ENCODE results near the gene PRXL2A. TPM values are rescaled to one million over a fixed set of nuclear protein-coding genes. Genes with fewer than 3 reads are reported as not detected.
"Not testable (repeated sequence)": the region's sequence is repeated elsewhere in the genome, so short reads cannot be mapped to it uniquely, and the experiment has no call there.

The PRXL2A gene
- total RNA-seq, 1 experiment from 2014 or later, result not detected

DNA sequence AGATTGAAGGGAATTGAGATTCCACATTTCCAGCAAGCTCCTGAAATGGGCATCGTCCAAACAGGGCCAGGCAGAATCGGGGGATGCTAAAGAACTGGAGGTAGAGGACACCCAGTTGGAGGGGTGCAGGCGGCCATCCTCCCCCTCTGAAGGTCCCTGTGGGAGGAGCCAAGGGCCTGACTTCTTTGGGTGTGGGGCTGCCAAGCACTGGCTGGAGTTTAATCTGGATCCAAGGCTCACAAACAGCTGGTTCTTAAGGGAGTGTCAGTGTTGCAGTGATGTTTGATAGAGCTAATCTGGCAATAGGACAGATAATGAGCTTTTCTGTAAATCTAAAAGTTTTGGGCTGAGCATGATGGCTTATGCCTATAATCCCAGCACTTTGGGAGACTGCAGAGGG, 66.6 kb downstream of the PRXL2A start:
- no peak for DNase-seq (ENCODE audit: low read depth)

DNA sequence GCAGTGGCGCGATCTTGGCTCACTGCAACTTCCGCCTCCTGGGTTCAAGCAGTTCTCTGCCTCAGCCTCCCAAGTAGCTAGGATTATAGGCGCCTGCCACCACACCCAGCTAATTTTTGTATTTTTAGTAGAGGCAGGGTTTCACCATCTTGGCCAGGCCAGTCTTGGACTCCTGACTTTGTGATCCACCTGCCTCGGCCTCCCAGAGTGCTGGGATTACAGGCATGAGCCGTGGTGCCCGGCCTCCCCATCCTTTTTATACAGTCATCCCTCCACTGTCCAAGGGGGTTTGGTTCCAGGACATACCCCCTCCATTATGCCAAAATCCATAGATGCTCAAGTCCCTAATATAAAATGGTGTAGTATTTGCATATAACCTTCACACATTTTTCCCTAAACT, 67.3 kb downstream of the PRXL2A start:
- not testable (repeated sequence) for DNase-seq (ENCODE audit: low read depth)

GRCh38 chr10:80476685-80477084, 68.3 kb downstream of the PRXL2A start:
- no peak for DNase-seq (ENCODE audit: low read depth)

DNA sequence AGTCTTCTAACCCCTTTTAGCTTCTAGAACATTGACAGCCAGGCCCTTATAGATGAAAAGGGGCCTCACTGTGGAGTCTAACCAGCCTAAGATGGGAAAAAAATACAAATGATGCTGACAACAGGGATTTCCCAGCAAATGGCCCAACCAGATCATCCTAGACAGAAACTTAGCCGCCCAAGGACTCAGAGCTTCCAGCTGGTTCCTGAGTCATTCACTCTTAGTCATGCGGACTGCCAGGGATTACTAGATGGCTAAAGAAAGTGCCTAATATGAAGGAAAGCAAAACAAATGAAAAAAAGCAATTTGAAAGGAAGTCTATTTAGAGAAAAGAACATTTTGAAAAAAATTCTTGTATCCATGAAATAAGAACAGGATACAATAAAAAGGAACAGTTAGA, 69.5 kb downstream of the PRXL2A start:
- peak; percentile 89 for DNase-seq (ENCODE audit: low read depth)

GRCh38 chr10:80480373-80480772, 72.0 kb downstream of the PRXL2A start:
- not testable (repeated sequence) for DNase-seq (ENCODE audit: low read depth)

DNA sequence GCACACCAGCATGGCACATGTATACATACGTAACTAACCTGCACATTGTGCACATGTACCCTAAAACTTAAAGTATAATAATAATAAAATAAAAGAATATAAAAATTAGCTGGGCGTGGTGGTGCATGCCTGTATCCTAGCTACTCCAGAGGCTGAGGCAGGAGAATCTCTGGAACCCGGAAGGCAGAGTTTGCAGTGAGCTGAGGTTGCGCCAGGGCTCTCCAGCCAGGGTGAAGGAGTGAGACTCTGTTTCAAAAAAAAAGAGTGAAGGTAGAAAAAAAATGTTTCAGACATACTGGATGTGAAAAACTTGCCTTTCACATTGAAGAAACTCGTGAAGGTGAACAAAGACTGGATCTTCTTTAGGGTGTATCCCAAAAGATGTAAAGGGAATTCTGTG, 72.5 kb downstream of the PRXL2A start:
- DNase-seq (ENCODE audit: low read depth), result no peak

GRCh38 chr10:80484243-80484642, 75.9 kb downstream of the PRXL2A start:
- DNase-seq (ENCODE audit: low read depth), result no peak

GRCh38 chr10:80484676-80485075, 76.3 kb downstream of the PRXL2A start:
- no peak for DNase-seq (ENCODE audit: low read depth)

GRCh38 chr10:80485076-80485945, 77.0 kb downstream of the PRXL2A start:
- DNase-seq (ENCODE audit: low read depth), result no peak

DNA sequence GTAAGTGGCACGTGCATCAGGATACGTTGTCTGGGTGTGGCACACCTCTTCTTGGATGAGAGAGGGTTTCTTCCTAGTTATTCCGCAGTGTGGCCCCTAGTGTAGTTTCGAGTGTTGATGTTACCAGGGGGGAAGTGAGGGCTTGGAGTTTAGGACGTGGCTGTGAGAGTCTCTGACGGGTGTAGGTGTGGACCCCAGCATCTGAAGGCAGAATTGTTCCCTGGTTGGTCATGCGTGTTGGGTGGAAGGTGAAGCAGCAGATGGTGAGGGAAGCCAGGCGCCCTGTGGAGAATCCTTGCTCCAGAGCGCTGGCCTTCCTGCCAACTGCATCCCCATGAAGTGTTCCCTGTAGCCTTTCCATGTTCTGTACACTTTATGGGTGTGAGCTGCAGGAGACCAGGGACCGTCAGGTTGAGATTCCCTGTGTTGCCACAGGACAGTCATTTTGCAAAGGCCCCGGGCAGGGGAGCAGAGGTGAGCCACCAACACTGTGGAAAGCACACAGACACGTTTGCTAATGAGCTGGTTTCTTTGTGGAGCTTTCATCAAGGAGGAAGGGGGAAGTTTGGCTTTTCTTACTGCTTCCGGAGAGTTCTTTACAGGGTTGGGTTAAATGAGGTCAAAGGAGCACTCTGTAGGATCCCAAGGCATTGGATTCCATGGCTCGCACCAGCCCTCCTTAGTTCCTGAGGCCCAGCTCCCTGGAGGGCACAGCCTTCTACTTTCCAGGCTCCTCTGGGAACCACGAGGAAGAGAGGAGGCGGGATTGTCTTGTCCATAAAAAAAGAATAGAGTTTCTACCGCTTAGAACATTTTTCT, 77.8 kb downstream of the PRXL2A start:
- no peak for DNase-seq (ENCODE audit: low read depth)

Other genes with a start within 250 kb of the PRXL2A start
- 55.9 and 84.7 TPM in 2 replicates for gene ANXA11, start 203.0 kb upstream of the PRXL2A start, total RNA-seq (2014; rRNA removed)
- not detected in 2 replicates for gene MAT1A, start 118.9 kb upstream of the PRXL2A start, total RNA-seq (2014; rRNA removed)
- gene DYDC1, start 51.8 kb upstream of the PRXL2A start, total RNA-seq (2014; rRNA removed), result not detected in 2 replicates
- gene DYDC2, start 51.8 kb upstream of the PRXL2A start, total RNA-seq (2014; rRNA removed), result not detected in 2 replicates
- gene TSPAN14, start 45.8 kb downstream of the PRXL2A start, total RNA-seq (2014; rRNA removed), result 17.4 and 18.6 TPM in 2 replicates
- not detected in 2 replicates for gene SH2D4B, start 129.4 kb downstream of the PRXL2A start, total RNA-seq (2014; rRNA removed)

Data from LHCN-M2 (cell line).